Measurements from ENCODE around the gene ALX4. TPM values are rescaled to one million over a fixed set of nuclear protein-coding genes. Genes with fewer than 3 reads are reported as not detected.

The ALX4 gene
- total and polyA plus RNA-seq, 2 of the 8 experiments (the other 6 are each of a cell fraction or from before 2014, with no cell fraction given) = not detected

DNA sequence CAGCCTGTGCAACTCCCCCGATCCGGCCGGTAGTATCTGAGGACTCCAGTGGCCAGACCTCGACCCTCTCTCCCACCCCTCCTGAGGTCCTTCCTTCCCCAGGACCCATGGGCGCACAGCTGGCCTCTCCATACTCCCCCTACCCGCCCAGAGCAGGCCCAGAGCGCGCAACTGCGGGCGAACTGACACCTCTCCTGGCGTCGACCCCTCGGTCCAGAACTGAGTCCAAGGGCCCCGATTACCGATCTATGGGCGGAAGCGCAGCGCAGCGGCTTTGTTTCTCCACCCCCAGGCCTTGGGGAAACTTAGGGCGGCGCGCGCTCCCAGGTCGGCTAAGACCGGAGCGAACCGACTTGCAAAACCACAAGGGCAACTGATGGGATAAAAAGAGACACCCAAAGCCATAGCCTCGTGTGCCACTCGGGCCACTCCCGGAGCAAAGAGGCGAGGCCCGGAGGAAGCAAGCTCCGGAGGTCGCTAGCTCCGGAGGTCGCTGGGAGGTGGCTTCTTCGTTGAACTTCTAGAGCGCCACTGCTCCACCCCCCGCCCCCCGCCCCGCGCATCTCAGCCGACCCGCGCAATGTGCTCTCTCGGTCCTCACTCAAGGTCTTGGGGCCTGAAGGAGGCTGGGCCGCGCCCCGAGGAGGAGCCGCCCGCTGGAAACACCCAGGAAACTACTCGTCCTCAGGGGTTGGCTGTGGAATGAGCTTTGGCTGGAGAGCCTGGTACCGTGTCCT, 9.8 kb upstream of the ALX4 start:
- DNase-seq (ENCODE audit: low read depth in 1 of 2, low spot score in 2 of 2) = peak in 1 of 2 experiments; percentile 76
- Histone ChIP-seq H3K14ac (ENCODE audit: insufficient read length) (no peak overlapping the region), H2BK20ac (ENCODE audit: low read length) (peak overlapping the region; percentile 61; the same call in 1 of the 2 replicates), H3K36me3 (ENCODE audit: control insufficient read depth in 2 of 4, insufficient read depth in 4 of 4, low read length in 3 of 4) (no peaks in the 10 kb centered on the region; a peak in 1 of 8 replicates), H3K27me3 (replicated peaks in 1 of 4; ENCODE audit: control insufficient read depth in 3 of 4, extremely low read depth in 1 of 4, insufficient read depth in 3 of 4, low read length in 3 of 4) (peaks cover 99 to 100% (median 100%) of the 10 kb centered on the region in 4 experiments), H2AK5ac (ENCODE audit: low read depth, low read length) (no peak overlapping the region), H3K4me1 (replicated peaks in 1 of 4; ENCODE audit: control insufficient read depth in 3 of 4, insufficient read depth in 4 of 4, low read length in 3 of 4) (peaks cover 0 to 30% (median 19%) of the 10 kb centered on the region in 4 experiments; a peak in 6 of 7 replicates), H4K8ac (ENCODE audit: extremely low read depth, insufficient read depth, low read length) (peak overlapping the region; percentile 36; the same call in 1 of the 2 replicates), H2BK5ac (ENCODE audit: low read depth, low read length) (no peak overlapping the region), H3K79me2 (ENCODE audit: control insufficient read depth in 1 of 2, insufficient read depth in 2 of 2, low read length in 2 of 2) (no peaks in the 10 kb centered on the region), H2AFZ (ENCODE audit: low read length) (no peak overlapping the region), H3K4me2 (ENCODE audit: insufficient read depth in 1 of 2, low read depth in 2 of 2, low read length in 2 of 2) (peak overlapping the region; percentile 72 to 76), H3K9me3 (ENCODE audit: insufficient read depth in 2 of 2, low read depth in 1 of 2, low read length in 1 of 2) (no peaks in the 10 kb centered on the region), H3K4me3 (ENCODE audit: extremely low read depth in 1 of 4, insufficient read depth in 2 of 4, low read depth in 3 of 4, low read length in 4 of 4) (peak overlapping the region; percentile 28 to 60 (median 34); a peak in 7 of 8 replicates), H3K23me2 (ENCODE audit: low read depth, low read length) (peaks cover 5% of the 10 kb centered on the region; the same call in 1 of the 2 replicates), H2BK15ac (ENCODE audit: low read length) (no peak overlapping the region), H3K79me1 (ENCODE audit: low read depth, low read length) (no peaks in the 10 kb centered on the region), H3K18ac (ENCODE audit: extremely low read depth, low read length) (0 out of 2 replicates have a peak overlapping the region, but pooled peaks have one; percentile 27), H3K4ac (replicated peaks; ENCODE audit: insufficient read length, low read depth, low read length) (no peak overlapping the region), H3K9ac (replicated peaks in 1 of 4; ENCODE audit: extremely low read depth in 1 of 4, low read depth in 3 of 4, low read length in 3 of 4) (no peak overlapping the region), H3K23ac (ENCODE audit: insufficient read length) (no peak overlapping the region), H4K20me1 (replicated peaks in 1 of 2; ENCODE audit: control insufficient read depth in 1 of 2, insufficient read depth in 2 of 2, low read length in 2 of 2) (peaks cover 22% of the 10 kb centered on the region in 2 experiments), H3K56ac (replicated peaks; ENCODE audit: insufficient read length, low read depth, low read length) (no peak overlapping the region), H2BK12ac (ENCODE audit: low read depth, low read length) (0 out of 2 replicates have a peak overlapping the region, but pooled peaks have one; percentile 39), H4K5ac (ENCODE audit: insufficient read length, low read depth, low read length) (no peak overlapping the region), H2BK120ac (replicated peaks; ENCODE audit: low read depth, low read length) (no peak overlapping the region), H3K27ac (ENCODE audit: low read depth, low read length) (no peak overlapping the region), H4K91ac (replicated peaks; ENCODE audit: insufficient read length, low read length) (no peak overlapping the region)
- ChIA-PET CTCF (ENCODE audit: partially characterized antibody) (interaction anchor here (0.5 to 8.6 kb wide), 13 partner anchors 11 to 215 kb away, joined by 3 to 41 read pairs (median 5); no protein-coding TSS in a partner anchor), POLR2A (ENCODE audit: partially characterized antibody) (interaction anchor here (0.9 to 5.6 kb wide), 5 partner anchors 12 to 76 kb away, joined by 3 to 47 read pairs (median 4); no protein-coding TSS in a partner anchor)
- 2% methylated on average over 33 of the region's 53 CpGs; no CpG with 5 or more reads in 1 of the 2 experiments for WGBS, 2 experiments (ENCODE audit: extremely low coverage in 1 of 2, insufficient coverage in 1 of 2, insufficient read length in 1 of 2, insufficient replicate concordance in 2 of 2, low coverage in 1 of 2, low lambda C conversion rate in 2 of 2, missing lambda C conversion rate in 1 of 2)
- FAIRE-seq = no peak
- TF ChIP-seq POU5F1 (IDR thresholded peaks at IDR 0.05; ENCODE audit: low read depth, low read length) (no peak), TCF12 (IDR thresholded peaks at IDR 0.05; ENCODE audit: low read depth, low read length) (0 out of 2 replicates have a peak, but pooled peaks have one; percentile 10), TBP (IDR thresholded peaks at IDR 0.05; ENCODE audit: low read depth, low read length) (0 out of 2 replicates have a peak, but pooled peaks have one; percentile 22), ASH2L (IDR thresholded peaks at IDR 0.05; ENCODE audit: low read length) (peak; percentile 84), SP2 (IDR thresholded peaks at IDR 0.05; ENCODE audit: low read length) (no peak), EGR1 (IDR thresholded peaks at IDR 0.05; ENCODE audit: borderline replicate concordance, low read depth, low read length) (0 out of 2 replicates have a peak, but pooled peaks have one; percentile 33)
- TF ChIP-seq, protein P1, sequence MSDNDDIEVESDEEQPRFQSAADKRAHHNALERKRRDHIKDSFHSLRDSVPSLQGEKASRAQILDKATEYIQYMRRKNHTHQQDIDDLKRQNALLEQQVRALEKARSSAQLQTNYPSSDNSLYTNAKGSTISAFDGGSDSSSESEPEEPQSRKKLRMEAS (IDR thresholded peaks at IDR 0.05) = peak; percentile 8; the same call in 1 of the 2 replicates
- TF ChIP-seq, protein P2, sequence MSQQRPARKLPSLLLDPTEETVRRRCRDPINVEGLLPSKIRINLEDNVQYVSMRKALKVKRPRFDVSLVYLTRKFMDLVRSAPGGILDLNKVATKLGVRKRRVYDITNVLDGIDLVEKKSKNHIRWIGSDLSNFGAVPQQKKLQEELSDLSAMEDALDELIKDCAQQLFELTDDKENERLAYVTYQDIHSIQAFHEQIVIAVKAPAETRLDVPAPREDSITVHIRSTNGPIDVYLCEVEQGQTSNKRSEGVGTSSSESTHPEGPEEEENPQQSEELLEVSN (IDR thresholded peaks at IDR 0.05) = peak; percentile 38; the same call in 1 of the 2 replicates
- TF ChIP-seq, protein P3, sequence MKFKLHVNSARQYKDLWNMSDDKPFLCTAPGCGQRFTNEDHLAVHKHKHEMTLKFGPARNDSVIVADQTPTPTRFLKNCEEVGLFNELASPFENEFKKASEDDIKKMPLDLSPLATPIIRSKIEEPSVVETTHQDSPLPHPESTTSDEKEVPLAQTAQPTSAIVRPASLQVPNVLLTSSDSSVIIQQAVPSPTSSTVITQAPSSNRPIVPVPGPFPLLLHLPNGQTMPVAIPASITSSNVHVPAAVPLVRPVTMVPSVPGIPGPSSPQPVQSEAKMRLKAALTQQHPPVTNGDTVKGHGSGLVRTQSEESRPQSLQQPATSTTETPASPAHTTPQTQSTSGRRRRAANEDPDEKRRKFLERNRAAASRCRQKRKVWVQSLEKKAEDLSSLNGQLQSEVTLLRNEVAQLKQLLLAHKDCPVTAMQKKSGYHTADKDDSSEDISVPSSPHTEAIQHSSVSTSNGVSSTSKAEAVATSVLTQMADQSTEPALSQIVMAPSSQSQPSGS (IDR thresholded peaks at IDR 0.05; ENCODE audit: low read length) = no peak
